Vagina (tissue), 2 donors: ENCODE results near the gene HASPIN.

Experiments used
- CTCF ChIP-seq, 3 experiments: fragments of 450-650 bp in 2 of 3; fragments of 200-600 bp in 1 of 3; sonication (generic) in 1 of 3; IDR thresholded peaks; one replicate each; pipeline ENCODE4 v1.5.1; 2017 to 2019; ENCODE audit warnings: antibody characterized with exemption in 3 of 3, mild to moderate bottlenecking in 2 of 3, moderate library complexity in 2 of 3
- POLR2A ChIP-seq, 2 donors: fragments of 450-650 bp; IDR thresholded peaks; one replicate each; pipeline ENCODE4 v1.6.1; 2017; ENCODE audit warnings: antibody characterized with exemption in 2 of 2, mild to moderate bottlenecking in 2 of 2, moderate library complexity in 2 of 2

GRCh38 chr17:3715296-3715695, 8.4 kb upstream of the HASPIN start:
- TF ChIP-seq POLR2A (IDR thresholded peaks at IDR 0.05): no peak
- no peak for TF ChIP-seq CTCF (IDR thresholded peaks at IDR 0.05)
